GM20431 (cell line): ENCODE measurements around the gene TRAPPC10.

Experiments
- in situ Hi-C: fragments of 300-500 bp; cut with MseI, MboI; formaldehyde crosslinking; loops from one replicate; pipeline ENCODE4 v1.15.0; 2020; ENCODE audit warnings: low sequenced_read_pairs; ENCODE audit not compliant: unreplicated experiment

TRAPPC10 gene

DNA sequence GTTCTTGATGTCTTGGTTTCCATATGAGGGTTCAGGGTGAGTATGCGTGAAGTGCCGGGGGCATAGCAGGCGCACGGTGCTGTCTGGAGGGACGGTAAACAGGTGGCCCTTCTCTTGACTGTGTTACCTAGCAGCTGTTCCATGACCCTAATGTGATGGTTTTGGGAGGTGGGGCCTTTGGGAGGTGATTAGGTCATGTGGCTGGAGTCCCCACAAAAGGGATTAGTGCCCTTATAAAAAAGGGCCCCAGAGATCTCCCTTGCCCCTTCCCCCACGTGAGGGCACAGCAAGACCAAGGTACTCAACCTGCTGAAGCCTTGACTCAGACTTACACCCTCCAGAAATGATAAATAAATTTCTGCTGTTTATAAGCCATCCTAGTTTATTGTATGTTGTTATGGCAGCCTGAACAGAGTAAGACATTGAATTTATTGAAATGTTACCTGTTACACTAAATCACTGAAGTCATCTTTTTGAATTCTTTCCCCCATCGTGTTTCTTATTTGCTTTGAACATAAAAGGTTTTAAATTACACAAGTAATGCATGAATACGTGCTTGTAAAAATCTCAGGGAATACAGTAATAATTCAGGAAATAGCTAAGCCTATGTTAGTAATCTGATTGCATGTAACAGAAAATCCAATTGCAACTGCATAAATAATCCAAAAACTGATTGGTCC, 15.6 kb downstream of the TRAPPC10 start:
- in situ Hi-C loops: no loop called here

DNA sequence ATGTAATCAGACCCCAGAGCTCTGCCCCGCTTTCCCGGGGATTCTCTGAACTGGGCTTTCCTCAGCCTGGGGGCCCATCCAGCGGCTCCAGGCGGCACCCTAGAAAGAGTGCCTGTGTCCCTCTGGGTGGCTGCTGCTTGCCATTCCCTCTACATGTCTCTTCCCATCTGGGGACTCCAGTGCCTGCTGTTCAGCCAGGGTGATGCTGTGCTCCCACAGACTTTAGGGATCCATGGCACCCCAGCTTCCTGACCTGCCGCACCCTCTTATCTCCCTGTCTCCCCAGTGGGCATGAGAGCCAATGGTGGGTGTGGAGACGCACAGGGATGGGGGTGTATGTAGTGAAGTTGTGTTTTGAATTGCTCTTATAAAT, 16.2 kb downstream of the TRAPPC10 start:
- in situ Hi-C loops: no loop called here

- in situ Hi-C loops: no loop called here
Observed at GRCh38 chr21:44029460-44030087, 17.5 kb downstream of the TRAPPC10 start.

DNA sequence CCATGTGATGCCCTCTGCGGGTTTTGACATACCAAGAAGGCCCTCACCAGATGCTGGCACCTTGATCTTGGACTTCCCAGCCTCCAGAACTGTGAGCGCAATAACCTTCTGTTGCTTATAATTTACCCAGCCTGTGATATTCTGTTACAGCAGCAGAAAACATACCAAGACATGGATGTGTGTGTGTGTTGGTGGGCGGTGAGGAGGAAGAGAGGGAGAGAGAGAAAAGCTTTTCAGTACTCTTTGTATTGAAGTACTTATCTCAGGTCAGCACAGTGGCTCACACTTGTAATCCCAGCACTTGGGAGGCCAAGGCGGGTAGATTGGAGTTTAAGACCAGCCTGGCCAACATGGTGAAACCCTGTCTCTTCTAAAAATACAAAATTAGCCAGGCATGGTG, 23.1 kb downstream of the TRAPPC10 start:
- in situ Hi-C loops: no loop called here

DNA sequence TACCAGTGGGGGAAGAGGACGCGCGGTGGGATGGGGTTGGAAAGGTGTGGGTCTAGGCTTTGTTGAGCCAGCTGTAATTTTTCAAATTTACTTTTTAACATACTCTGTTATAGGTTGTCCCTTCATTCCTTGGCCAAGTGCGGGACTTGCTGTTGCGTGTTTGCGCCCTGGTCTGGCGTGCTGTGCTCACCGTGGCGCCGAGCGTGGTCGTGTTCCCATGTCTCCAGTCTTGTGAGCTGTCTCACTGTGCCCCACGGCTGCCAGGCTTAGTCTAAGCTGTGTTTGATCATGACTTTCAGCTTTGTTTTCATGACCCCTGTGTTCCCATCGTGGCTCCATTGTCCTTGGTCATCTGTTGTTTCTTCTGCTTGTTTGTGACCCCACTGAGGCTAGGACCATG, 26.0 kb downstream of the TRAPPC10 start:
- in situ Hi-C loops: no loop called here

DNA sequence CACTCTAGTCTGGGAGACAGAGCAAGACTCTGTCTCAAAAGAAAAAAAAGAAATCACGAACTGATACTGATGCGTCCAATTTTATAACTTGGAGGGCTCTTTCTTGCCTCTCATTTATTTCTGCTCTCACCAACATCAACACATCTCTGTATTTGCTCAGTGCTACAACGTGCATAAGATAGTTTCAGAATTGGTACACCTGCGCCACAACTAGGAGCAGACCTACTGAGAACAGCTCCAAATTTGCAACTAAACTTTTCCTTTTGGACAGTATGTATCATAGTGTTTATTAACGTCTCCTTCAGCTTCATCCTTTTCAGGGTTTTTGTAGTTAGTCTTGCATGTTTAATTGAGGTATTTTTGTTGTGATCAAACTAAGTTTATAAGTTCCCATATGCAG, 27.7 kb downstream of the TRAPPC10 start:
- in situ Hi-C loops: no loop called here

DNA sequence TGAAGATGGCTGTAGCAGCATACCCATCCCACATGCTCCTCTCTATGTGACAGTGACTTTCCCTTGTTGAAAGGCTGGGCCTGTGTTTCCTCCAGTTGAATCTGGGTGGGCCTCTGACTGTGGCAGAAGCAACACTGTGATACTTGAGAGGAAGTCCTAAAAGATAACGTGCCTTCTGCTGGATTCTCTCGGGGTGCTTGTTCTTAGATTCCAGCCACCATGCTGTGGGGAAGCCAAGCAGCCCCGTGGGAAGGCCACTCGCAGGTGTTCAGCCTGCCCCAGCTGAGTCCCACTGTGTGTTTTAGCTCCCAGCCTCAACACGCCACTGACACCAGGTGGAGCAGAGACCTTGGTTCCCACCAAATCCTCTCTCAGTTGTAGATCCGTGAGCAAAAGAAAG, 31.5 kb downstream of the TRAPPC10 start:
- in situ Hi-C loops: no loop called here

- in situ Hi-C loops: no loop called here
Observed at GRCh38 chr21:44046734-44047133, 34.6 kb downstream of the TRAPPC10 start.

DNA sequence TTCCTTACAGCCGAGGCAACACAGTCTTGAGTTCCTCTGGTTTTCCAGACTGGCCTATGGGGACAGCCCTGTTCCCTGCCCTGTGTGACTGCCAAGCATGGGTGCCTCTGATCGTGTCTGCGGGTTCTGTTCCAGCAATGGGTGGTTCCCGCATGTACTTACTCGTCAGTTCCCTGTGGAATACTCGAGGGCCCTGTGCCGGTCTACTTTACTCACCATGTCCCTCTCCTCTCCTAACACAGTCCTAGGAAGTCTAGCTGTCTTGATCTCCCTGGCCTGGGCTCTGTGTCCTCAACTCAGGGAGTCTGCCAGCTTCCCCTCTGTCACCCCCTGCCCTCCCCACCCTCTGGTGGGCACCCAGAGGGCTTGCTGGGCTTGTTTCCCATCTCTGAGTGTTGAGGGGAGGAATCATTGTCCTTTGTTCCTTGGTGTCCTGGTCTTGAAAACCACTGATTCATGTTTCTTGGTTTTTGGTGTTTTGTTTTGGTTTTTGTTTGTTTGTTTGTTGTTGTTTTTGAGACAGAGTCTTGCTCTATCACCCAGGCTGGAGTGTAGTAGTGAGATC, 36.0 kb downstream of the TRAPPC10 start:
- in situ Hi-C loops: no loop called here

GRCh38 chr21:44049182-44049581, 37.1 kb downstream of the TRAPPC10 start:
- in situ Hi-C loops: no loop called here

- in situ Hi-C loops: no loop called here
Observed at GRCh38 chr21:44049606-44050005, 37.5 kb downstream of the TRAPPC10 start.

GRCh38 chr21:44050276-44050675, 38.2 kb downstream of the TRAPPC10 start:
- in situ Hi-C loops: no loop called here

- in situ Hi-C loops: no loop called here
Observed at GRCh38 chr21:44051462-44051941, 39.4 kb downstream of the TRAPPC10 start.

GRCh38 chr21:44052071-44052829, 40.1 kb downstream of the TRAPPC10 start:
- in situ Hi-C loops: no loop called here

GRCh38 chr21:44052830-44053226, 40.7 kb downstream of the TRAPPC10 start:
- in situ Hi-C loops: no loop called here

DNA sequence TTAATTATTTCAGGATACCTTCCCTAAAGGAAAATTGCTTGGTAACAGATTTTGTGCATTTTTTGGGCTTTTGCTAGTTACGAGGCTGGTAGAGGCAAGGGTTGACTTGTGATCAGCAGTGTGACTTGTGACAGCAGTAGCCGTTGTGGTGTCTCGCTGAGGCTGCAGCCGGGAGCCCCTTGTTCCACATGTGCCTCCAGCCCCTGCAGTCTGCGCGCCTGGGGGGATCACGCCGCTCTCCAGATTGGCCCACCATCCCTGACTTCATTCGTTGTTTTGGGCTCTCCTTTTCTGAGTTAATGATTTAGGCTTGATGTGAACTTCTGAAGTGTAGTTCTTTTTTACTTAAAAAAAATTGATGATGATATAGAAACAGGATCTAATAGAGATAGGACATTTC, 41.5 kb downstream of the TRAPPC10 start:
- in situ Hi-C loops: no loop called here

GRCh38 chr21:44054710-44055109, 42.6 kb downstream of the TRAPPC10 start:
- in situ Hi-C loops: no loop called here

GRCh38 chr21:44057055-44057454, 44.9 kb downstream of the TRAPPC10 start:
- in situ Hi-C loops: no loop called here

DNA sequence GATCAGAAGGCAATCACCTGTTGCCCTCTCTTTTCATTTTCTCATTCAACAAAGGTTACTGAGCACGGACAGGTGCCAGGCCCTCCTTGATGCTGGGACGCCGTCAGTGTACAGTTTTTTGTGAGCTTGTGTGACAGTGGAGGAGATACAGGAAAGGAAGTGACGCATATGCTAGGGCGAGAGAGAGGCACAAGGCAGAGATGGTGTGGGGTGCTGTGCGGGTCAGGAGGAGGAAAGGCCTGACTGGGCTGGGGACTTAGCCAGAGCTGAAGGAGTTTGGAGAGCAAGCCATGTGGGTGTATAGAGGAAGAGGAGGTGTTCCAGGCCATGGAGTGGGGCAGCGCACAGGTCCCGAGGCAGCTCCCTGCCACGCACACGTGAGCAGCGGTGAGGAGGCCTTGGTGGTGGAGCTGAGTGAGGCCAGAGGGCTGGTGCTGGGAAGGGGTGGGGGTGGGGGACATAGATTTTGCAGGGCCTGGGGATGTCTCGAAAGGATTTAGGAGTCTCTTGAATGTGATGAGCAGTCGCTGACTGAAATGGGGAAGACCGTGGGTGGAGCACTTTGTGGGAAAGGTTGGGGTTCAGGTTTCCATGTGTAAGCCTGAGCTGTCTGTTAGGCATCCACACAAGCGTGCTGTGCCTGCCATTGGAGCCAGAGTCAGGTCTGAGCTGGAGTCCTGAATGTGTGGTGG, 46.0 kb downstream of the TRAPPC10 start:
- in situ Hi-C loops: no loop called here

- in situ Hi-C loops: no loop called here
Observed at GRCh38 chr21:44058652-44058964, 46.5 kb downstream of the TRAPPC10 start.

DNA sequence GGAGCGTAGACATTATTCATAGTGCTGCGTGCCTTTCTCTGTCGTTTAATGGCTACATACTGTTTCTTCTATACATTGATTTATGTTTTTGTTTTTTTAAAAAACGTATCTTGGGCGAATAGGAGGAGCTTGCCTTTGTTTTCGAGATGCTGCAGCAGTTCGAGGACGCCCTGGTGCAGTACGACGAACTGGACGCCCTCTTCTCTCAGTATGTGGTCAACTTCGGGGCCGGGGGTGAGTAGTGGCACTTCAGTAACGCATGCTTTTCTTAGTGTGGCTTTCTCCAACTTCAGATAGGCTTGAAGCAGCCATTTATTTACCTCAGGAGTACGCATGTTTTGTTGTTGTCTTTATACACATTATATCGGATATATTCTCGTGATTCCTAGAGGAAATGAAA, 46.9 kb downstream of the TRAPPC10 start:
- in situ Hi-C loops: no loop called here
